ENCODE measurements around the gene IL22RA1.

Gene IL22RA1

DNA sequence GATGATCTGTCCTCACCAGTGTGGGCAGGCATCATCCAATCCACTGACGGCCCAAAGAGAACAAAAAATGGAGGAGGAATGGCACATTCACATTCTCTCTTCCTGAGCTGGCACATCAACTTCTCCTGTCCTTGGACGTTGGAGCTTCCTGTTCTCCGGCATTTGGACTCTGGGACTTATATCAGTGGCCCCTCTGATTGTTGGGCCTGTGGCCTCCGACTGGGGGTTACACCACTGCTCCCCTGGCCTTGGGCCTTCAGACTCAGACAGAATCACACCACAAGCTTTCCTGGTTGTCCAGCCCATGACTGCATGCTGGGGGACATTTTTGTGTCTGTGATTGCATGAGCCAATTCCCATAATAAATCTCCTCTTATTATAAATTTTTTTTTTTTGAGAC lies 24.1 kb upstream of the IL22RA1 start:
- no peak for DNase-seq (ENCODE audit: low read depth in 2 of 2)

DNA sequence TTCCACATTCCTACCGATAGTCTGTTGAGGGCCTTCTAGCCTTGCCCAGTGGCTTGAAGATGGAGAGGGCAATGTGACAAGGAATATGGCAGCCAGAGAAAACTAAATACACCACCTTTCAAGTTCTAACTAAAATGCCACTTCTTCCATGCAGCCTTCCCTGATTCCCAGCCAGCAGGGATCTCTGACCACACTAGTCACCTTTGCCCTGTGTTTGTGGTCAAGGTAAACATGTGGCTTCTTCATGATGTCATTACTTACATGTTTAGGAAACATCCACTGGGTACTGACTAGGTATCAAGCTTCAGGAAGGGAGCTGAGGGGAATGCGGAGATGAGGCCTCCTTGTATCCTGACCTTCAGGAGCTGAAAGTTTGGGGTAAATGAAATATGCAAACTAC lies 22.6 kb upstream of the IL22RA1 start:
- DNase-seq (ENCODE audit: low read depth in 2 of 2), result no peak

- no peak for DNase-seq (ENCODE audit: low read depth in 2 of 2)
These were observed 21.1 kb upstream of the IL22RA1 start for GRCh38 chr1:24164004-24164403.

- no peak for DNase-seq (ENCODE audit: low read depth in 2 of 2)
These were observed 19.3 kb upstream of the IL22RA1 start for GRCh38 chr1:24162201-24162600.

- no peak for DNase-seq (ENCODE audit: low read depth in 2 of 2)
These were observed 18.3 kb upstream of the IL22RA1 start for GRCh38 chr1:24161270-24161669.

DNA sequence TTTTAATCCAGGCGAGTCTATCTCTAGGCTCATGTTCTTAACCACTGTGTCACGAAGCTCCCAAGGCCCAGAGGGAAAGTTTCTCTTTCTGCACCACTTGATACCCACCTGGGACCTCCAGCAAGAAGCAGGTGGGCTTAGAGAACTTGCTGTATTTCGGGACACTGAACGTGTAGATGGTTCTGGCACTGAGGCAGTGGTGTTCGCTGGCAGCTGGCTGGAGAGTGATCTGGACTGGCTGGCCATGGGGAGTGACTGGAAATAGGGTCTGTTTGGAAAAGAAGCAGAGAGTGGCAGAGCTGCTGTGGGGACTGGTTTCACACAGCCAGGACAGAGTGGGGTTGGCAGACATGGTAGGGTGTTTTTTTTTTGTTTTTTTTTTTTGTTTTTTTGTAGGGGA lies 16.4 kb upstream of the IL22RA1 start:
- DNase-seq (ENCODE audit: low read depth in 2 of 2), result no peak

DNA sequence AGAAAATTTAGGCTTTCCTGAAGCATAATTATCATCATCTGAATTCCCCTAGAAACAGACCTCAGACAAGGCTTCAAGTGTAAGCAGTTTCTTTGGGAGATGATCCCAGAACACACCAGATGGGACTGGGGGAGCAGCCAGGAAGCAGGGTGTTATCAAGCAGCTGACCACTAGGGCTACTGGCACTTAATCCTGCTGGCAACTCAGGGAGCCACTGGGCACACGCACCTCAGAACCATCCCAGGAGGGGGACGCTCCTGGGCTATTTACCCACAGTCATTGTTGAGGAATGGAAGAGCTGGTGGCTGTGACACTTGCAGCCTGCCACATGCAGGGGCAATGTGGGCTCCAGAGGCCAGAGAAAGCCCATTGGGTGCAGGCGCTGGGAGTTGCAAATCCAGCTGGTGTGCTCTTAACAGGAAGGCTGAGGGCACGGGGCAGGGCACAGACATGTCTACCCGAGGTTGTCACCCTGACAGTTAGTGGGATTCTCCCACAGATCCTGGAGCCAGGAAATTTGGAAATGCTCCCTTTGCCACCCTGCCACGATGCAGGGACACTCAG lies 15.1 kb upstream of the IL22RA1 start:
- DNase-seq (ENCODE audit: low read depth in 2 of 2), result no peak

DNA sequence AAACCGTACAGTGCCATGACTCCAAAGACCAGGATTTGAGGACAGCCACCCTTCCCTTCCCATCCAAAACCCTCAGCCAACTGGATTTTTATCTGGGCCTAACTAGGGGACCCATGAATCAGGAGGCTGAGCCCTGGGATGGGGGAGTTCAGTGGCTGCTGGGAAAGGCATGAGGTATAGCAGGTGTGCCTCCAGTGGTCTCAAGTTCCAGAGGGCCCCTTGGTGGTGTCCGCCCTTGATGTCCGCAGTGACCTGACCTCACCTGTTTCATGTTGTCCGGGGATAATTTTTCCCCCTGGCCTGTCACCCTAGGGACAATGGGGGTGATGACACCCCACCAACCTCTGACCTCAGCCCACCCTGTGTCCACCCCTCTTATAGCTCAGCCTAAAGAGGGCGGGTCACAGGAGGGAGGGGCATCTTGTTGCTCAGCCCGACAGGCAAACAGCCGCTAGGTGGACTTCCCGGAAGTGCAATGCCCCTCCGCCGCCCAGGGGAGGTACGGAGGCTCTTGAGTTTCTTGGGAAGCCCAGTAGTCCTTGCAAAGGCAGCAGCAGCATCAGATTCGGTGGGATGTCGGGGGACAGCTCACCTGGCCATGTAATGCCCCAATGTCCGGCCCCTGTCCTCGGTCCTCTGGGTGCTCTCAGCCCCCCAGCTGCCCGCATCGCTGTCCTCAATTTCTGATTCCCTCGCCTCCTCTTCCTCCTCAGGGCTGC lies 13.8 kb upstream of the IL22RA1 start:
- no peak for DNase-seq (ENCODE audit: low read depth in 2 of 2)

- no peak for DNase-seq (ENCODE audit: low read depth in 2 of 2)
These were observed 12.3 kb upstream of the IL22RA1 start for GRCh38 chr1:24155011-24155782.

DNA sequence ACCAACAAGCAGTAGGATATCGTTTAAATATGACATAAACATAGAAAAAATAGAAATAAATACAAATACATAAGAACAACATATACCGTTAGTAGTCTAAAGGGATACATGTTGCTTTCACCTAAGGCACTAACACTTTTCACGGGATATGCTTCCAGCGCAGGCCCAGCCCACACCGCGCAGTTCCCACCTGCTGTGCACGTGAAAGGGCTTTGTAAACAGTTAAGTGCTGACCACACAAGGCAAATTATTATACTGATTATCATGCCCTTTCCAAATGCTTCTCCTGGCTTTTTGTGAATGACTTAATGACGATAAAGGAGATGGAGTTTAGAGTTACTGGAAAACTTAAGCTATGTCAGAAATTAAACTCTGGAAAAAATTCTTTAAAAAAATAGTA lies 11.3 kb upstream of the IL22RA1 start:
- no peak for DNase-seq (ENCODE audit: low read depth in 2 of 2)

GRCh38 chr1:24152631-24153494 lies 9.9 kb upstream of the IL22RA1 start:
- no peak for DNase-seq (ENCODE audit: low read depth in 2 of 2)

DNA sequence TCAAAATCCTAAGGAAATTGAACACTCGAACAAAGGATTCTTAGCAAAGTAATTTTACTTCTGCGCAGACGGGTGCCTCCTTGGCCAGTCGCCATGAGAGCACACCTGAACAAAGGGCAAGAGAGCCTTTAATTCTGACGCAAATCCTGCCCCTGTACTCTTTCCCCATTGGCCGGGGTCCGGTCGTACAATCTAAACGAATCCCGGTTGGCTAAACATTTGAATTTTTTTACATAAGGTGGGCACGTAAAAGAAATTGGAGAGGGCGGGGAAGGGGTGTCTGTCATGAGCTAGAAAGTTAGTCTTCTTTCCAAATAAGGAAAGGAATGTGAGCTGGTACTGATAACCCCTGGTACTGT lies 8.2 kb upstream of the IL22RA1 start:
- DNase-seq (ENCODE audit: low read depth in 2 of 2), result no peak

DNA sequence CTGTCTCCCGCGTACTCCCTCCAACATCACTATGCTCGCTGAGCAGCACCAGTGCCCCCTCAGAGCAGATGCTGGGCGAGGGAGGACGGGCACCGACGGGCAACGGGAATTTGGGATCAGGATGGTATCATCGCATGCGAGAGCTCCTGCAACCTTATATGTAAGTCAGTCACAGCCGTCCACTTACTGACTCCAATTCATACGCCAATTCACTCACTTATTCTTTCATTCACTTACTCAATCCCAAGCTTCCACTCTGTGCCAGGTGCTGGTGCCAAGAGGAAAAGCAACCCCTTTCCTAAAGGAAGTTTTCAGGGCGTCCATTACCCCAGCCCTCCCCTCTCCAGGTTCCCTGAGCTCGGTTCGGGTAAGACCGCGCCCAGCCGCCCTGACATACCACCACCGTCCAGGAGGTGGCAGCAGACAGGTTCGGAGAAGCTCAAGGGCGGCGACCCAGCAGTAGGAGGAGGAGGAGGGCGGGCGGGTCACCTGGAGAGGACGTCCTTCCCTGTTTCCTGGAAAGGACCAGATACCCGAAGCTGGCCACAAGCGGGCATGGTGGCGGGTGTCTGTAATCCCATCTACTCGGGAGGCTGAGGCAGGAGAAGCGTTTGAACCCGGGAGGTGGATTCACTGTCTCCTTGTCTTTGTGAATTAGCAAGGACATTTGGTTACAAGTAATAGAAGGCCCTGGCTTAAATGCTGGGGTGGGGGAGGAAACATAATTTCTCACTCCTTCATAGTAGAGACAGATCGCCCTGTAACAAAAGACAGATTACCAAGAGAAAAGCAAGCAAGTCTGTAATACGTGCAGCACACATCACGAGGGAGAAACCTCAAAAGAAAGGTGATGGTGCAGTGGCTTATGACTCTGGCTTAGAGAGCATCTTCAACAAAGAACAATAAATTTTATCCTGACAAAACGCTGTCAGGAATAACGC lies 7.6 kb upstream of the IL22RA1 start:
- peak; percentile 89 to 91 for DNase-seq (ENCODE audit: low read depth in 2 of 2)

DNA sequence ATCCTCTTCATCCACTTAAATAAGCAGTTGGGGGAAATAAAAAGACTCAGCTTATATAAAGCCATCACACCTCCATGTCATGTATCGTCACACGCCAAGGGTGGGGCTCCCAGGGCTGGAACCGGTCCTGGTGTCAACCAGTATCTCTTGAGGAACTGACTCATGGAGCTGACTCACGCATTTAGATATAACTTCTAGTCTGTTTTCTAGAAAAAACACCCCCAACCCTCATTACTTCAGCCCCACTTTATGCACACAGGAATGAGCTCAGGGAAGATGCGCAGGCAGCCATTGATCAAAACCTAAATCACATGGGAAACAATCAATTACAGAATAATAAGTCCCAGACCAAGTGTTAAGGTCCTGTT lies 6.9 kb upstream of the IL22RA1 start:
- peak; percentile 42 to 44 for DNase-seq (ENCODE audit: low read depth in 2 of 2)

DNA sequence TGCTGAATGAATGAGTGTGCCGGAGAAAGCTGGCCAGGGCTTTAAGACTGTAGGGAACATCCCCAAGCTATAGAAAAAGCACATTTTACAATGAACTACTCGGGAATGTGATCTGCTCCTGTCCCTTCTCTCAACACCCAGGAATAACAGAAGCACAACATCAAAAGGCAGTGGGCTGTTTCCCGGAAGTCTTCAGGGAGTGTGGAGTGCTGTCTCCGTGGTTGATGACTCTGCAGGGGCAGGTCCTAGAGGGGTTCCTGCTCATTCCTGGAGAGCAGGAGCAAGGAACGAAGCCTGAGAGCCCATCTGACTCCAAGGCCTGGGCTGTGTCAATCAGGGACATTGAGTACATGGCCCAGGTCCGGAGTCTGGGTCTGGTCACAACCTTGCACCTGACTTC lies 4.9 kb upstream of the IL22RA1 start:
- no peak for DNase-seq (ENCODE audit: low read depth in 2 of 2)

DNA sequence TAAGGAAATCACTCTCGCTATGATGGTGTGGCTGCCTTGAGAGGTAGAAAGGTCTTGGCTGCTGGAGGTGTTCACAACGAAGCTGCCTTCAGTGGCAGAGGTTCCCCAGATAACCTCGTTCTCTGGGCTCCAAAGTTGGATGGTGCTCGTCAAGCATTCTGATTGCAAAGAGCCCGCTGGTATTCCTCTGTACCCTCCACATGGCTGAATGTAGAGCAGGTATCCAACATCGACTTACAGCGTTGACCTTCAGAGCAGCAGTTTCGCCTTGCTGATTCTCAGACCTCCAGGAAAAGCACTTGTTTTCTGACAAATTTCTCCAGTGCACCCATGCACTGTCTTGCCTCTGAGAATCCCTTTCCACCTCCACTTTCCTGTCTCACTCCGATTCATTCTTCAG lies 4.3 kb upstream of the IL22RA1 start:
- no peak for DNase-seq (ENCODE audit: low read depth in 2 of 2)

DNA sequence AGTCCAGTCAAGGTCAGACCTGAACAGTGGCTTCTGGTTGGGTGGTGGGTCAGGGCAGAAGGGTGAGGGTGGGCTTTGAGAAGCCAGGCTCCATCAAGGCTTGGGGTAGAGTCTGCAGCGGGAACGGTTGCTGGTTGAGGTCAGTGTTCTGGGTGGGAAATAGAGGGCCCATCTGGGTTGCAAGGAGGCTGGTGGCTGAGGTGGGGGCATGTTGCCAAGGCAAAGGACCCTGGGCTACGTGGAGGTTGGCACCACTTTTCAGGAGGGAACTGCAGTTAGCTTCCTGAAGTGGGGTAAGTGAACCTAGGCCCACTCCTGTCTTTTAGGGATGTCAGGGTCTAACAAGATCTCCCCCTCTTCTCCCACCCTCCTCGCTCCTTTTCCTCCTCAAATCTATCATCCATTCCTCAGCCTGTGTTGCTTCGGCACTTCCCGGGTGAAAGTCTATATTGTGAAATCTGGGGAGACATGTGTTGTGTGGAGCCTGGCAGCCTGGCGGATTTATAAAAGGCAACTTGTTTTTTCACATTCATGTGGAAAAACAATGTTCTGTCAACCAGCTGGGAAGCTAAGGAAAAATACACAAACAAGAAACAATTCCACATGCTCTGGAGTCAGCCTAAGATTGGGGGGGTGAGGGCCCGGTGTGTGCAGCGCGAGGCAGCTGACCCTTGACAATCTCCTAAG lies 1.5 kb downstream of the IL22RA1 start:
- DNase-seq (ENCODE audit: low read depth in 2 of 2), result no peak

DNA sequence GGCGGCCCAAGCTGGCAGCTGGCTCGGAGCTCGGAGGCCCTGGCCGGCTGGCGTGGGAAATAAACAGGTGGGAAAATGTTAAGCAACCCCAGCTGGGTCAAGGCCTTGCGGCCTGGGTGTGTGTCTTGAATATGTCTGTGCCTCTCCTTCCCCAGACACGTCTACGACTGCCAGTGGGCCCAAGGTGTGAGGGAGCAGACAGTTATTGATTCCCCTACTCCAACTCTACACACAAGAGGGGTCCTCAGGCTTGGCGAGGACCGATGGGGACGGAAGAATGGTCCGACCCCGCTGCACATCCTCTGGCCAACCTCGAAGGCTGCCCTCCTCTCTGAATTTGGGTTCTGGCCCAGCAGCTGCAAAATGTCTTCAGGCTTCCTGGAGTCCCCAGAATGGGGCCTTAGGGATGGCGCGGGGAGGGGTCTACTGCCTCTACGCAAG lies 2.2 kb downstream of the IL22RA1 start:
- DNase-seq (ENCODE audit: low read depth in 2 of 2), result no peak

GRCh38 chr1:24139841-24140425 lies 3.0 kb downstream of the IL22RA1 start:
- DNase-seq (ENCODE audit: low read depth in 2 of 2), result no peak

DNA sequence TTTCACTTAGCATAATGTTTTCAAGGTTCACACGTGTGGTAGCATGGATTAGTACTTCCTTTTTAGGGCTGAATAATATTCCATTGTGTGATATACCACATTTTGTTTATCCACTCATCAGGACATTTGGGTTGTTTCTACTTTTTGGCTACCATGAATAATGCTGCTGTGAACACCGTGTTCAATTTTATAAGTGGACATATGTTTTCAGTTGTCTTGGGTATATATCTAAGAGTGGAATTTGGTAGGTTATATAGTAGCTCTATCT lies 3.8 kb downstream of the IL22RA1 start:
- no peak for DNase-seq (ENCODE audit: low read depth in 2 of 2)
